GM12878 (cell line): Measurements from ENCODE around the gene TMEM175. TPM values are rescaled to one million over a fixed set of nuclear protein-coding genes. Genes with fewer than 3 reads are reported as not detected.

Source experiments
- polyA plus RNA-seq, 11 experiments: library from polyadenylated mRNA; depleted of rRNA in 4 of 11; unstranded in 6 of 11; stranded (reverse) in 5 of 11; fragments of >200 nt; fragmentation: Nextera tagmentation in 4 of 11; fragmentation: Illumina TruSeq in 1 of 11; extraction: Ambion mirVana in 4 of 11; extraction: Trizol in 1 of 11; gene quantifications; 1 replicate in 1 of 11; 2 replicates in 10 of 11; pipeline versions ENCODE4 v1.2.1 to v1.2.3, GENCODE V29; 2011 to 2016; ENCODE audit warnings: inconsistent platforms in 2 of 11, missing spikeins in 2 of 11, low read depth in 1 of 11
- total RNA-seq, 4 experiments: library from RNA; depleted of rRNA in 3 of 4; stranded (reverse); fragments of >200 nt in 3 of 4; fragmentation: Illumina TruSeq in 1 of 4; extraction: Trizol in 1 of 4; gene quantifications; 2 replicates each; pipeline versions ENCODE4 v1.2.1 to v1.2.3, GENCODE V29; 2013 to 2021

Gene TMEM175
- total and polyA plus RNA-seq, 10 of the 15 experiments (the other 5 are each of a cell fraction or from before 2014, with no cell fraction given), result 0.11 to 39.5 (median 22.3) TPM

Other genes with a start within 250 kb of the TMEM175 start
Only the 7 nearest of the 10 such genes appear.
- gene CPLX1, start 106.3 kb upstream of the TMEM175 start, total RNA-seq (2014; rRNA removed), result 0.16 TPM in 1 of 2 replicates, not detected in the other
- 0.09 TPM in 1 of 2 replicates, not detected in the other for gene CPLX1, start 106.3 kb upstream of the TMEM175 start, total RNA-seq (2014; rRNA removed; fragmentation: Illumina TruSeq; extraction: Trizol)
- gene CPLX1, start 106.3 kb upstream of the TMEM175 start, total RNA-seq (2021), result 1.2 and 2.2 TPM in 2 replicates
- gene CPLX1, start 106.3 kb upstream of the TMEM175 start, polyA plus RNA-seq (2011; rRNA removed), result not detected in 2 replicates
- gene CPLX1, start 106.3 kb upstream of the TMEM175 start, polyA plus RNA-seq (2014; fragmentation: Illumina TruSeq; extraction: Trizol), result 0.04 TPM in 1 of 2 replicates, not detected in the other
- not detected for gene CPLX1, start 106.3 kb upstream of the TMEM175 start, polyA plus RNA-seq (2014; fragmentation: Nextera tagmentation; extraction: Ambion mirVana)
- gene CPLX1, start 106.3 kb upstream of the TMEM175 start, polyA plus RNA-seq (2014; rRNA removed), result 0.28 and 0.57 TPM in 2 replicates
- gene CPLX1, start 106.3 kb upstream of the TMEM175 start, polyA plus RNA-seq (2016; fragmentation: Nextera tagmentation; extraction: Ambion mirVana), result under 1 TPM in 1 of 2 experiments, not detected in 1; 0.13 TPM
- gene GAK, start 144 bp upstream of the TMEM175 start, total RNA-seq (2014; rRNA removed), result 84.3 and 96.9 TPM in 2 replicates
- 18.4 and 22.5 TPM in 2 replicates for gene GAK, start 144 bp upstream of the TMEM175 start, total RNA-seq (2014; rRNA removed; fragmentation: Illumina TruSeq; extraction: Trizol)
- 114 and 127 TPM in 2 replicates for gene GAK, start 144 bp upstream of the TMEM175 start, total RNA-seq (2021)
- gene GAK, start 144 bp upstream of the TMEM175 start, polyA plus RNA-seq (2011; rRNA removed), result 20.8 and 36.6 TPM in 2 replicates
- gene GAK, start 144 bp upstream of the TMEM175 start, polyA plus RNA-seq (2014; fragmentation: Illumina TruSeq; extraction: Trizol), result 9.3 and 20.2 TPM in 2 replicates
- 1 to 10 TPM in 1 of 2 experiments, under 1 TPM in 1; 0.82 to 5.7 TPM for gene GAK, start 144 bp upstream of the TMEM175 start, polyA plus RNA-seq (2014; fragmentation: Nextera tagmentation; extraction: Ambion mirVana)
- gene GAK, start 144 bp upstream of the TMEM175 start, polyA plus RNA-seq (2014; rRNA removed), result 87.6 and 109 TPM in 2 replicates
- 10 to 100 TPM; 71.0 to 73.6 TPM for gene GAK, start 144 bp upstream of the TMEM175 start, polyA plus RNA-seq (2016; fragmentation: Nextera tagmentation; extraction: Ambion mirVana)
- 7.8 and 8.0 TPM in 2 replicates for gene DGKQ, start 41.1 kb downstream of the TMEM175 start, total RNA-seq (2014; rRNA removed)
- 1.7 and 1.8 TPM in 2 replicates for gene DGKQ, start 41.1 kb downstream of the TMEM175 start, total RNA-seq (2014; rRNA removed; fragmentation: Illumina TruSeq; extraction: Trizol)
- gene DGKQ, start 41.1 kb downstream of the TMEM175 start, total RNA-seq (2021), result 9.5 and 10.5 TPM in 2 replicates
- 1.1 and 2.8 TPM in 2 replicates for gene DGKQ, start 41.1 kb downstream of the TMEM175 start, polyA plus RNA-seq (2011; rRNA removed)
- gene DGKQ, start 41.1 kb downstream of the TMEM175 start, polyA plus RNA-seq (2014; fragmentation: Illumina TruSeq; extraction: Trizol), result 0.49 and 0.79 TPM in 2 replicates
- under 1 TPM; 0.11 to 0.46 TPM for gene DGKQ, start 41.1 kb downstream of the TMEM175 start, polyA plus RNA-seq (2014; fragmentation: Nextera tagmentation; extraction: Ambion mirVana)
- gene DGKQ, start 41.1 kb downstream of the TMEM175 start, polyA plus RNA-seq (2014; rRNA removed), result 8.1 and 8.5 TPM in 2 replicates
- gene DGKQ, start 41.1 kb downstream of the TMEM175 start, polyA plus RNA-seq (2016; fragmentation: Nextera tagmentation; extraction: Ambion mirVana), result 1 to 10 TPM in 1 of 2 experiments, under 1 TPM in 1; 0.79 to 1.1 TPM
- 2.4 and 5.4 TPM in 2 replicates for gene IDUA, start 54.6 kb downstream of the TMEM175 start, total RNA-seq (2014; rRNA removed)
- gene IDUA, start 54.6 kb downstream of the TMEM175 start, total RNA-seq (2014; rRNA removed; fragmentation: Illumina TruSeq; extraction: Trizol), result 0.23 and 0.76 TPM in 2 replicates
- gene IDUA, start 54.6 kb downstream of the TMEM175 start, total RNA-seq (2021), result 5.7 and 7.6 TPM in 2 replicates
- gene IDUA, start 54.6 kb downstream of the TMEM175 start, polyA plus RNA-seq (2011; rRNA removed), result 0.37 and 1.2 TPM in 2 replicates
- gene IDUA, start 54.6 kb downstream of the TMEM175 start, polyA plus RNA-seq (2014; fragmentation: Illumina TruSeq; extraction: Trizol), result 0.24 TPM in 1 of 2 replicates, not detected in the other
- gene IDUA, start 54.6 kb downstream of the TMEM175 start, polyA plus RNA-seq (2014; fragmentation: Nextera tagmentation; extraction: Ambion mirVana), result under 1 TPM in 1 of 2 experiments, not detected in 1; 0.05 TPM
- 5.8 and 6.3 TPM in 2 replicates for gene IDUA, start 54.6 kb downstream of the TMEM175 start, polyA plus RNA-seq (2014; rRNA removed)
- gene IDUA, start 54.6 kb downstream of the TMEM175 start, polyA plus RNA-seq (2016; fragmentation: Nextera tagmentation; extraction: Ambion mirVana), result 1 to 10 TPM; 1.4 TPM
- gene SLC26A1, start 60.9 kb downstream of the TMEM175 start, total RNA-seq (2014; rRNA removed), result 0.28 TPM in 1 of 2 replicates, not detected in the other
- not detected in 2 replicates for gene SLC26A1, start 60.9 kb downstream of the TMEM175 start, total RNA-seq (2014; rRNA removed; fragmentation: Illumina TruSeq; extraction: Trizol)
- gene SLC26A1, start 60.9 kb downstream of the TMEM175 start, total RNA-seq (2021), result not detected in 2 replicates
- gene SLC26A1, start 60.9 kb downstream of the TMEM175 start, polyA plus RNA-seq (2011; rRNA removed), result 0.12 TPM in 1 of 2 replicates, not detected in the other
- gene SLC26A1, start 60.9 kb downstream of the TMEM175 start, polyA plus RNA-seq (2014; fragmentation: Illumina TruSeq; extraction: Trizol), result not detected in 2 replicates
- gene SLC26A1, start 60.9 kb downstream of the TMEM175 start, polyA plus RNA-seq (2014; fragmentation: Nextera tagmentation; extraction: Ambion mirVana), result under 1 TPM in 1 of 2 experiments, not detected in 1; 0.05 TPM
- gene SLC26A1, start 60.9 kb downstream of the TMEM175 start, polyA plus RNA-seq (2014; rRNA removed), result not detected in 2 replicates
- gene SLC26A1, start 60.9 kb downstream of the TMEM175 start, polyA plus RNA-seq (2016; fragmentation: Nextera tagmentation; extraction: Ambion mirVana), result under 1 TPM; 0.83 to 0.96 TPM
- 0.34 and 0.38 TPM in 2 replicates for gene FGFRL1, start 79.2 kb downstream of the TMEM175 start, total RNA-seq (2014; rRNA removed)
- 0.14 and 0.22 TPM in 2 replicates for gene FGFRL1, start 79.2 kb downstream of the TMEM175 start, total RNA-seq (2014; rRNA removed; fragmentation: Illumina TruSeq; extraction: Trizol)
- gene FGFRL1, start 79.2 kb downstream of the TMEM175 start, total RNA-seq (2021), result 0.97 and 1.1 TPM in 2 replicates
- 0.72 and 1.5 TPM in 2 replicates for gene FGFRL1, start 79.2 kb downstream of the TMEM175 start, polyA plus RNA-seq (2011; rRNA removed)
- 0.05 and 0.24 TPM in 2 replicates for gene FGFRL1, start 79.2 kb downstream of the TMEM175 start, polyA plus RNA-seq (2014; fragmentation: Illumina TruSeq; extraction: Trizol)
- gene FGFRL1, start 79.2 kb downstream of the TMEM175 start, polyA plus RNA-seq (2014; fragmentation: Nextera tagmentation; extraction: Ambion mirVana), result under 1 TPM; 0.02 to 0.03 TPM
- gene FGFRL1, start 79.2 kb downstream of the TMEM175 start, polyA plus RNA-seq (2014; rRNA removed), result 0.51 and 0.55 TPM in 2 replicates
- gene FGFRL1, start 79.2 kb downstream of the TMEM175 start, polyA plus RNA-seq (2016; fragmentation: Nextera tagmentation; extraction: Ambion mirVana), result not detected
- not detected in 2 replicates for gene RNF212, start 181.1 kb downstream of the TMEM175 start, total RNA-seq (2014; rRNA removed)
- not detected in 2 replicates for gene RNF212, start 181.1 kb downstream of the TMEM175 start, total RNA-seq (2014; rRNA removed; fragmentation: Illumina TruSeq; extraction: Trizol)
- gene RNF212, start 181.1 kb downstream of the TMEM175 start, total RNA-seq (2021), result not detected in 2 replicates
- not detected in 2 replicates for gene RNF212, start 181.1 kb downstream of the TMEM175 start, polyA plus RNA-seq (2011; rRNA removed)
- gene RNF212, start 181.1 kb downstream of the TMEM175 start, polyA plus RNA-seq (2014; fragmentation: Illumina TruSeq; extraction: Trizol), result not detected in 2 replicates
- gene RNF212, start 181.1 kb downstream of the TMEM175 start, polyA plus RNA-seq (2014; fragmentation: Nextera tagmentation; extraction: Ambion mirVana), result not detected
- gene RNF212, start 181.1 kb downstream of the TMEM175 start, polyA plus RNA-seq (2014; rRNA removed), result not detected in 2 replicates
- gene RNF212, start 181.1 kb downstream of the TMEM175 start, polyA plus RNA-seq (2016; fragmentation: Nextera tagmentation; extraction: Ambion mirVana), result not detected